NCI-H146 treated with DMSO at 0.1 percent for 48 hours (cell line): ENCODE measurements around the gene IQSEC1.

Source experiments
- DNase-seq: peaks from one replicate; lab custom pipeline; 2025; ENCODE audit not compliant: unreplicated experiment; lab: John Stamatoyannopoulos, UW

IQSEC1 gene

DNA sequence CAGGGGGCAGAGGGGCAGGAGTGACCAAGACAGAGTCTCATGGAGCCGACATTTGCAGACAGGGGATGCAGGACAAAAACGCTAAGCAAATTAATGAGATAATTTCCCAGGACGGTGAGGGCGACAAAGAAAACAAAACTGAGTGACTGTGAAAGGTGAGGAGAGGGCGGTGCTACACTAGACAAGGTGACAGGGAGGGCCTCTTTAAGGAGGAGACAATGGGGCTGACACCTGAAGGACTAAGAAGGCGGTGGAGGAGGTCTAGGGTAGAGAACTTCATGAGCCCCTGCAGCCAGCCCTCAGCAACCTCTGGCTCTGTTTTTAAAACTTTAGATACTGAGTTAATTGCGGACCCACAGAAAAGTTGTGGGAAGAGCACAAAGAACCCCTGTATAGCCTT lies 41.6 kb downstream of the IQSEC1 start:
- no peak for DNase-seq

DNA sequence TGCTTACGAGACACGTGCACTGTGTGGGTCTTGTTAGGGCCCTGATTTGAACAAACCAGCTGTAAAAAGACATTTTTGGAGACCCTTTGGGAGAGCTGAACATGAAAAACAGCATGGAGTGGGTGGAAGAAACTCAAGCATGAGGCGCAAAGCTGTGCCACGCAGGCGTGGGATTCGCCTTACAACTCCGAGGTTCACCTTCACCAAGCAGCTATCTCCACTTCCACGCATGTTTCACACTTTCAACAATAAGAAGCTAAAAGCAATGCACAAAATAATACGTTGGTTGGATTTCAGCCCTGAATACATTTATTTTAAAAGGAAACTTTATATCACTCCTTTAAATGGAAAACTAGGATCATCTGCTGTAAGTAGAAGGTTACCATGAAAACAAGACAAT lies 42.5 kb downstream of the IQSEC1 start:
- DNase-seq: no peak

DNA sequence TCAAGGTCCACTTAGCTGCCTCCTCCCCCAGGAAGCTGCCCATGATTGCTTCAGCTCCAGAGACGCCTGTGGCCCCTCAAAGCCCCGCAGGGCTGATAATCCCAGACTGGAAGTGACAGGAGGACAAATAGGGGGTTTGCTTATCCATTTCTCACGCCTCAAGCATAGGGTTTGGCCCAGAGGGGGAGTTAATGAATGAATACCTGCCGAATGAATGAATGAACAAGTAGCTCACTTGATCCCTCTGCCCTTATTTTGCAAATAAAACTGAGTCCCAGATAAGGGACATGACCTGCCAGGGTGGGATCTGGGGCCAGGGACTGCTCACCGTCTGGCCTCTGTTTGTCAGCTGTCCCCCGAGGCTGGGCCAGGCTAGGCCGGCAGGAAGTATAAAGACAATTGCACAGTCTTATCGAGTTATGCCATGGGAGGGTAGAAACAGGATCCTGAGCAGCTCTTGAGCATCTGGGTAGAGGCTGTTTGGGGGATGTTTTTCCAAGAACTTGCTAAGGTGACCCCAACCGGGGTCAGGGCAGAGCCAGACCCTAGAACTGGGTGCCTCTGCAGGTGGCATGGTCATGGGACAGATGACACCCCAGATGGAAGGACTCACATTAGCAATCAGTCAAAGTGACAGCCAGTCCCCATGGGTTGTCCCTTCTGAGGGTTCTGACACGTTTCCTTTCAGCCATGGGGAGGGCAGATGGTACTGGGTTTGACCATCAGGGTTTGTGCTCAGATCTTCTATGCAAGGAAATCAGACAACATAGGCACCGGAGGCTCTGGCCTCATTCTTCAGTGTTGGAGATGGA lies 45.0 kb downstream of the IQSEC1 start:
- DNase-seq: no peak

DNA sequence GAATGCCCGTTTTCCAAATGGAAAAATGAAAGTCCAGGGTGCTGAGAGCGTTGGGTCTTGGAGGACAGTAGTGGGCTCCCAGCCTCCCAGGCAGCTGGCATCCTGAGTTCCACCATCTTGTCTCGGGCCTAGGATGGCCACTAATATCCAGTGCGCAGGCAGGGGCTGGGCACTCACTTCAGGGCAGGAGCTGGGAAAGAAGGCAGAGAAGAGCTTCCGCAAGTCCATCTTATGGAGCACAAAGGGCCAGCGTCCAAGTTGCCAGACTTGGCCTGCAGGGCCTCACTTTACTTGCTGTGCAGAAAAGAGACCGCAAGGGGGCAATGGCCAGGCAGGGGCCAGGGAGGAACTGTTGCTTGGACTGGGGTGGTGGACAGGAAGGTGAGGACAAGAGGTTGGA lies 46.1 kb downstream of the IQSEC1 start:
- no peak for DNase-seq

DNA sequence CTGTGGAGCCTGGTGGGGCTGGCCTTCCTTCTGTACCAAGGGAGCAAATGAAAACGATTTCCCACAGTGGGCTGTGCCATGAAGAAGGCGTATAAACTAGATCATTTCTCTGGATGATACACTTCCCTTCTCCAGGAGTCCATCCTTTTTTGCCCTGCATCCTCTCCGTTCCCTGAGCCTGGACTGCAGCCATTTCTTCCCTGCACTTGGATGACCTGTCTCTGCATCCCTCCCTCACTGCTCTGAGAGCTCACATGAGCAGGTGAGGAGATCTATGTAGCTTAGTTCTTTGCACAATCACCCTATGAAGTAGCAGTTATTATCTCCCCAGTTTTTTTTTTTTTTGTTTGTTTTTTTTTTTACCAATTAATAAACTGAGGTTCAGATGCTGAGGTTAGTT lies 46.7 kb downstream of the IQSEC1 start:
- DNase-seq: no peak

DNA sequence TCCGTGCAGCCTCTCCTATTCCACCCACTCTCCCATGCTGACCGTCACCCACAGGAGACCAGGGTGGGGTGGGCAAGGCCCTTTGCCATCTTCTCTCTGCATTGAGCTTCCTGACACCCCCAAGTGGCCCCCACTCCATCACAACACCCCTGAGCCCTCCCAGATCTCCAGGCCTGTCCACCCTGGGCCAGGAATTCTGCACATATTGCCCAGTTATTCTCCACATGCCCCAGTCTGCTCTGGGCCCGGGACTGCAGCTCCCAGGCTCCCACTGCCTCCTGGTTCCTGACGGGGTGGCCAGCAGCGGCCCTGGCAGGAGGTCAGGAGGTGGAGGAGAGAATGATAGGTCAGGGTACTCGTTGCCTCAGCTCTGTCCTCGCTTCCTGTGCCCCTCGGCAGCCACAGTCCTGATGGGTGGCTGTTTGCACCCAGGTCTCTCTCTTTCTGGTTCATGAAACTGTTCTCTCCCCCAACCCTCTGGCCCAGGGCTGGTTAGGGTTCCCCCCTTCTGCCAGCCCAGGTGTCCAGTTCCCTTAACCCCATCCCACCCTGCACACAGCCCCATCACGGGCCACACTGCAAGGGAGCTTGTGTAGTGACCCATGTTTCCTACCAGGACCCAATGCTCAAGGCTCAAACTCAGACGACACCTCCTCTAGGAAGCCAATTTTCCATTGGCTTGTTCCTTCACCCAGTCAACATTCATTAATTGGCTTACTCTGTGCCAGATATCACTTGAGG lies 47.3 kb downstream of the IQSEC1 start:
- DNase-seq: no peak

DNA sequence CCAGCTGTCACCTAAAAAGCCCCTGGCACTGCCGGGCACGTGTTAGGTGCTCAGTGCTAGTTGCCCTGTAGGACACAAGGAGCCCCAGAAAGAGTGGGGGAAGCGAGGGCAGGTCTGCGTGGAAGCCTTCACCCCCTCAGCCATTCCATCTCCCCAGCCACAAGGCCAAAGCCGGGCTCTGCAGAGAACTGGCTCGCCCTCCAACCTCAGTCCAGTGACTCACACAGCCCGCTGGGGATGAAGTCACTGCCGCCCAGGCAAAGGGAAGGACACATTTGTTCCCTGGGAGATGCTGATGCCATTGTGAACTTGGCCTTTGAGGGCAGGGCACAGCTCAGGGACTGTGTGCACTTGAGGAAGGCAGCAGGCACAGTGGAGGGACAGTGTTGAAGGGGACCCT lies 48.1 kb downstream of the IQSEC1 start:
- DNase-seq: no peak

DNA sequence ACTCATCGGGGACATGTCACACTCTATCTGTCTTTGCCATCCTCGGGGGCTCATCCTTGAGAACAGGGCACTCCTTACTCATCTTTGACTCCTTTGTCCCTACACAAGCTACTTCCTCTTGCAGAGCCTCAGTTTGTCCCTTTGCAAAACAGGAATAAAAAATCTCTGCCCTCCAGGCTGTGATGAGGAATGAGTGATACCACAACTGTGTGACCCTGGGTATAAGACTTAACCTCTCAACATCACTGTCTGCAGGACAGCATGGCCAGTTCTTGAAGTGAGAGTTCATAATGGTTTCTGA lies 48.5 kb downstream of the IQSEC1 start:
- no peak for DNase-seq

DNA sequence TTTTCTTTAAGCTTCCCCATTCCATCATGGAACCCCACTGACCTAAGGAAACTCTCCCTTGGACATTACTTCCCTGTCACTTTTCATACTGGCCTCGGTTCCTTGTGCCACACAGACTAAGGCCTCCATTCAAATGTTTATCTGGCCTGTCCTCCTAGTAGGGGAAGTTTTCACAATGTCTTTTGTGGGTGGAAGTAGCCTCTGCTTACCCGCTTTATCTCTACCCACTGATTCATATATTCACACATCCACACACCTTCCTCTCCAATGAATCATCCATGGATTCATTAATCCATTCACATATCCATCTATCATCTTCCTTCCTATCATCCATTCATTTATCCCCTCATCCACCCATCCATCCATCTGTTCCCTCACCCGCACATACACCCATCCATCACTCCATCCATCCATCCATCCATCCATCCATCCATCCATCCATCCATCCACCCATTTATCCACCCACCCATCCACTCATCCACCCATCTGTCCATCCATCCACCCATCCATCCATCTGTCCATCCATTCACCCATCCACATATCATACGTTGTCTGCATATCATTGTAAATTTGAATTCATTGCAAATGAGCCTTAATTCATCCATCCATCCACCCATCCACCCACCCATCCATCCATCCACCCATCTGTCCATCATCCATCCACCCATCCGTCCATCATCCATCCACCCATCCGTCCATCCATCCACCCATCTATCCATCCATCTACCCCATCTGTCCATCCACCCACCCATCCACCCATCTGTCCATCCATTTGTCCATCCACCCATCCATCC lies 49.1 kb downstream of the IQSEC1 start:
- DNase-seq: no peak

DNA sequence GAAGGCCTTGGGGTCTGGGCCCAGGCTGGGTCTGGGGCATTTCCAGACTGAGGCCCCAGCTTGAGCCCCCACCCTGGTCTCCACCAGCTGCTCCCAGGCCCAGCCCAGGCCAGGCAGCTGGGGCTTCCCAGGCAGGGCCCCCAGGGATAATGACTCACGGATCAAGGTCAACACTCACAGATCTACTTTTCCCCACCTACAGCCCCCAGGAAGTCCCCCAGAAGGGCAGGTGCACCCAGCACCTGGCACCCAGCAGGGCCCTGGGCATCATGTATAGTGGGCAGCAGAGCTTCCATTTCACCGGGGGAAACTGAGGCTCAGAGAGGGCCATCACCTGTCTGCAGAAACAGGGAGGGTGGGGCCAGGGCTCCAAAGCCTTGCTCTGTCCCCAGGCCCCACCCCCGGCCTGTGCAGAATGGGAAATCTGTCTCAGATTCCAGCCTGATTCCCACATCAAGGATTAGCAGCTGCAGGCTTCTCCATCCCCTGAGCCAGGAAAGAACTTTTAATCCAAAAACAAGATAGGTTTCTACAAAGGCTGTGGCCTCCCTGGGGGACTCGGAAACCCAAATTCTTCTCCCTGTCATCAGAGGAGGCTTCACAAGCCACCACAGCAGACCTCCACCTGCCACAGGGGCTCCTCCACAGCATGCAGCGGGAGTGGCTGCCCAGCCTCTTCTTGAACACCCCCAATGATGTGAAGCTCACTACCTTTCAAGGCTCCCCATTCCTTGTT lies 49.8 kb downstream of the IQSEC1 start:
- DNase-seq: peak; percentile 26

DNA sequence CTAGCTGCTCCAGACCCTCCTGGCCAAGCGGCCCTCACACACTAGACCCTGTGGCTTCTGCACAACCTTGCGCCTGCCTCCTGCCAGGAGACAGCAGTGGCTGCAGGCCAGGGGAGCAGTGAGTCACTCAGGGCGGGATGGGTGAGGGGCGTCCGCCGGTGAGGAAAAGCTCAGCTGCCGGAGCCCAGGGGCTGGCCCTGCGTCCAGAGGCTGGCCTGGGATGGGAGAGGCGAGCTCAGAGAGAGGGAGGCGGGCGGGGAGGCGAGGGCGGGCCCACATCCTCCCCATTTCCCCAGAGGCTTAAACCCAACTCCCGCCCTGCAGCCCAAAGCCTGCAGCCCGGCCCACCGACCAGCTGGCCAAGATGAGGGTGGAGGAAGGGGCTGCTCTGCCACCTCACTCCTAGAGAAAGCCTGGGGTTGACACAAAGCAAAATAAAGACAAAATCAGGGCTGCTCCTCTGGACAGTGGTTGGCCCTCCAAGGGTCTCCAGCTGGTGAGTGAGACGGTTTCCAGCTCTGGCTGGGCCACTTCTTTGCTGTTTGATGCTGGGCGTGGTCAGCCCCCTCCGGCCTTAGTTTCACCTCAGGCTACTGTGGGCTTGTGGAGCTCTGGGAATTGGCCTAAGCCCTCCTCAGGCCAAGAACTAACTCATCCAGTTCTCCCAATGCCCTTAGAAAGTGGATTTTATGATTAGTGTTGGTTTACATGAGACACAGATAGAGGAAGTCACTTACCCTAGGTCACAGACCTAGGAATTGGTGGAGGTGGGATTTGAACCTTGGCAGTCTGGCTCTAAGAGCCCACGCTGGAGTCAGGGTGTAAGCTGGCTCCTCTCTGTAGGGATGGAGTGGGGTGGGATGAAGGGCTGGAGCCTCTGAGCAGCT lies 50.6 kb downstream of the IQSEC1 start:
- no peak for DNase-seq

DNA sequence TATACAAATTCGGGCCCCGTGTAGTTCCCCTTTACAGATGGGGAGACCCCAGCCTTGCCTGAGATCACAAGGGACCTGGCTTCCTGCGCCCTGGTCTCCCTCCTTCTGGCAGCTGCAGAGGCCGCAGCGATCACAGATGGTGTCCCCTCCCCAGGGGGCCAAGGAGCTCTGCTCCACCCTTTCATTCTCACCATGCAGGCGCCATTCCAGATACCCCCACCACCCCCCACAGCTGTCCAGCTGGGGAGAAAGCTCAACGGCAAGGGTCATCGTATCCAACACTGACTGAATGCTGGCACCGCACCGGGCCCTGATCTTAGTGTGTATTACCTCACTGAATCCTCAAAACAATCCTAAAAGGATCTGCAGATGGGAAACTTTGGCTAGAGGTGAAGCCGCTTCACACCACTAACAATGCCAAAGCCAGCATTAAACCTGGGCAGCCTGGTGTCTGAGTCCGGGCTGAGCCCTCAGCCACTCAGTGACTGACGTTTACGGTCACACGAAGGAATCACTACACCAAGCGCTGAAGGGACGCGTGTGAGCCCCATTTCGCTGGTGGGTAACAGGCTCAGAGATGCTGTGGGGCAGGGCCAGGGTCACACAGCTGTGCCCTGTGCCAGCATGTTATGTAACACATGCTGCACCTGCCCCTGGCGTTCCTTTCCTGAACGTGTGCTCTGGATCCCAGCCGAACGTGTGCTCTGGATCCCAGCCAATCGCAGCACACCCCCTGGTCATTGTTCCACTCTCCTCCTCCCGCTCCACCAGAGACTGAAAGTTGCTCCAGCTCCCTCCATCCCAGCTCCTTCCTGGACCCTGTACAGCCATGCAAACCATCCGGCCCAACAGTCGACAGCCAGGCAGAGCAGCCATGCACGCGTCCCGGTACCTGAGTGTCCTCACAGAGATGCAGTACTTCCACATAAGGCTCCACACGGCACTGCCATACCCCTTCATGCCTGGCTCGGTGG lies 51.8 kb downstream of the IQSEC1 start:
- no peak for DNase-seq

DNA sequence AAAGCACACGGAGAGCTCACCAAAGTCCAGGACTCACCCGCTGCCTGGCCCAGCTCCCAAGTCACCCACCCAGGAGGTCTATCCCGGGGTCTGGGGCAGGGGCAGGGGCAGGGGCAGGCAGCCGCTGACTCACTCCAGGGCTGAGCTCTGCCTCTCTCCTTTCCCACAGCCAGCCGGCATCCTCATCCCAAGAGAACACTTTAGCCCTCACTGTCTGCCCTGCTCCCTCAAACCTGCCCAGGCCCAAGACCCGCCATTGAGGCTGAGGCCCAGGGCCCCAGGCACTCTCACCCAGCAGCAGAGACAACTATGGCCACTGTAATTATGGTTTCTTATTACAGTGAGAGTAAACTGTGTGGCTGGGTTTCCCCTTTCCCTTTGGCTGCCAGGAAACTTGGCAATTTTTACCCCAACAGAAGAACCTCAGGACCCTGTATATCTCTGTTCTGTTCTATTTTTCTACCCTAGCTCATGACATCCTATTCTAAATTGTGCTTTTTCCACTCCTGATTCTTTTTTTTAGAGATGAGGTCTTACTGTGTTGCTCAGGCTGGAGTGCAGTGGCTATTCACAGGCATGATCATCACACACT lies 53.0 kb downstream of the IQSEC1 start:
- DNase-seq: no peak

DNA sequence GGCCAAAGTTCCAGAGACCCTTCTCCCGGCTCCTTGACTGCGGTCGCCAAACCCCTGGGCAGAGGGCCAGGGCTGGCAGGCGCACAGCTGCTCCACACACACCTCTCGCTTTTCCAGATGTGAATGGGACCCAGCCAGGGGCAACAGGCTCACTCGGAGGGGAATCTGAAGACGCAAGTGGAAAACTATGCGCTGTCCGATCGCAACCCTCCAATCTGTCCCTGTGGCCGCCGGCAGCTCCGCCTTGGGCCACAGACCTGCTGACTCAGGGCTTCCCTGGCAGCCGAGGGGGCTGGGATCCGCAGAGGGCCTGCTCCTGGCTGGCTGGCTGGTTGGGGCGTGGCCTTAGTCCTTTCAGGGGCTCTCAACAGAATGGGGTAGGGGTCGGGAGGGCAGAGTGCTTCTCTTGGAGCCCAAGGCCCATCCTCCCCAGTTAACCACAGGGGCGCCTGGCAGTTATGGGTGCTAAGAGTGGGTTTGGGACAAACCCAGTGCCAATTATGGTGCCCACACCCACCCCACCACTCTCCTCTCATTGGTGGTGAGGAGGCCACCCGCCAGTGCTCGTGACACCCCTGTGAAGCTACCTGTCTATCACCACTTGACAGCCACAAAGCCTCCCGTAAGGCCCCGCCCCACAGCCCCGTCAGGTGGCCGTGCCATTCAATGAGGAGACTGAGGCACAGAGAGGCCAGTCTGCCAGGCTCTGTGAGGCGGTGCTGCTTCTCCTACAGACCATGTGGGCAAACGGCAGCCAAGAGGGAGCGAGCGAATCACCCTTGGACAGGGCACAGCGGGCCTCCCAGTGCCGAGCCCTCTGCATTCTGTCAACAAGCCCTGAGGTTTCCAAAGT lies 53.8 kb downstream of the IQSEC1 start:
- DNase-seq: no peak

DNA sequence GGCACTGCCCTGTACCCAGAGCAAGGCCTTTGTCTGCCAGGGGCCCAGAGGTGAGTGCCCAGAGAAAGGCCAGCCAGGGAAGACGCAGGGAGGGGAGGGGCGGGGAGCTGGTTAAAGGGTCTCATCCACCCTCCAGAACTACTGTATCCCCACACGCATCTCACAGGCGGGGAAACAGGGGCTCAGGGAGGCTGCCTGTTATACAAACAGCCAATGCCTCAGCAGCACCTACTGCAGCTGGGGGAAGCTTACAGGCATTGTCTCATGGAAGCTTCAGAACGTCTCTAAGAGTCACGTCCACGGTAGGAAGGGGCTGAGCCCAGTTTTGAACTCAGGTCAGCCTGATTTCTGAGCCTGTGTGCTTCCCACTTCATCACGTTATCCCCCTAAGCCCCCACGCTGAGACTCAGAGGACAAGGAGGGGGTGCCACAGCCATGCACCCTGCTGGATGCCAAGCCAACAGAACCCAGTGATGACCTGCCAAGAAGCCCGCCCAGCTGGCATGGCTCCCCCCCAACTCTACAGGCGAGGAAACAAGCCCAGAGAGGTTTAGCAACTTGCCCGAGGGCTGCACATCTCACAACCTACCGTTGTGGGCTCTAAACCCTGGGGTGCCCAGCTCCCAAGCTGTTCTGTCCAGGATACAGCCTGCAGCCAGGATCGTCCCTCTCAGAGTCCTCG lies 54.5 kb downstream of the IQSEC1 start:
- DNase-seq: no peak

DNA sequence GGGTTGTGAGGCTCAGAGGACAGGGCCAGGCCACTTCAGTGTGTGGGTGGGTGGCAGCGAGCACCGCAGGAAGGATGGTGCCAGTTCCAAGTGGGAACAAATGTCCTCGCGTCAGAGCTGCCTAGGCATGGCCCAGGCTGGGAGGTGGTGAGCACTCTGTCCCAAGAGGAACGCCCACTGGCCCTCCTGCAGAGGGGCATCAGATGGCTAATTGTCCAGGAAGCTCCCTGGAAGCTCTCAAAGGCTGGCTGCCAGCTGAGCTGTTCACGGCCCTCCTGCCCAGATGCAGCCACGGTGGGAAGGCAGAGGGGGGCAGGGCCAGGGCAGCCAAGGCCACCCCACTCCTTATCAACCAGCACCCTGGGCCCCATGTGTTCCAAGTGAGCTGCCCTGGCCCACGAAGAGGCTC lies 55.2 kb downstream of the IQSEC1 start:
- peak; percentile 55 for DNase-seq

DNA sequence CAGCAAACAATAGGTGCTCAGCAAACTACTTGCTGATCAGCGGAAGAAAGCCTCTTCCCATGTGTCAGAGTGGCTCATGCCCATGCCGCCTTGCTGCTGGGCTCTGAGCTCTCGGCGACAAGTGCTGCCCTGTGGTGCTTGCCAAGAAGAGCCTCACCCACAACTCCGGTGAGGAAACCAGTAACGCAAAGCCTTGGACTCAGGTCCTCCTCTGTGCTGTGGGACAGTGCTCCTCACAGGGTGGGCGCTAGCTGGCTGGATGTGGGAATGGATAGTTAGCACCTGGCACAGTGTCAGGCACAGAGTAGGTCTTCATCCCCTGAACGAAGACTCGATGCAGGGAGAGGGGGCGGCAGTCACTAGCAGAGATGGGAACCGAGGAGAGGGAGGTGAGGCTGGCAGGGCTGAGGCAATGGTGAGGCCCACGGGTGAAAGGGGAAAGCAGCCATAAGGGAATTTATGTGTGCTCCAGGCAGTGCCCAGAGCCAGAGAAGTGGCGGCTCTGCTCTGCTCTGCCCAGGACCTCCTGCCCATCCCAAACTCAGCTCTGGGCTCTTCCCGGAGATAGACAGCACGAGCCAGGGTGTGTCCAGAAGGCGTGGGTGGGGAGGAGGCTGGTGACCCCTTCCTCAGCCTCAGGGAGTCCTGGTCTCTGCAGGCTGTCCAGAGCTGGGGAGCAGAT lies 55.7 kb downstream of the IQSEC1 start:
- no peak for DNase-seq
